ENCODE data around the gene TSPAN6. TPM values are rescaled to one million over a fixed set of nuclear protein-coding genes. Genes with fewer than 3 reads are reported as not detected.

Gene TSPAN6
- total and polyA plus RNA-seq, 4 donors, result 11.7 to 56.2 (median 16.3) TPM

GRCh38 chrX:100642290-100642689 lies 5.7 kb upstream of the TSPAN6 start:
- Histone ChIP-seq H3K27ac (ENCODE audit: low read depth in 1 of 2, low read length in 1 of 2) (no peak overlapping the region), H3K4me3 (no peak overlapping the region), H3K36me3 (ENCODE audit: control insufficient read depth in 4 of 4, insufficient read depth in 4 of 4, low read length in 4 of 4) (no peaks in the 10 kb centered on the region), H3K9me3 (ENCODE audit: control insufficient read depth in 4 of 4, insufficient read depth in 3 of 4, low read length in 3 of 4) (no peaks in the 10 kb centered on the region), H3K9ac (ENCODE audit: insufficient read depth in 1 of 2, low read length in 2 of 2) (no peak overlapping the region), H3K27me3 (ENCODE audit: control insufficient read depth in 3 of 3, insufficient read depth in 3 of 3, low read length in 2 of 3) (peaks cover 0 to 19% (median 17%) of the 10 kb centered on the region in 3 donors), H3K4me1 (ENCODE audit: control insufficient read depth in 5 of 5, insufficient read depth in 5 of 5, low read length in 5 of 5) (peaks cover 0 to 23% (median 2%) of the 10 kb centered on the region in 5 donors)
- WGBS, 2 donors, result 42 to 72% methylated on average over 3 of the region's 3 CpGs
- DNase-seq, result no peak
- no peak for ATAC-seq (ENCODE audit: insufficient read depth, low FRiP score)
- no peak for TF ChIP-seq CTCF (IDR thresholded peaks at IDR 0.05; ENCODE audit: control extremely low read depth, extremely low read depth)

- peak overlapping the region; percentile 37 for H3K4me3 ChIP-seq
- H3K4me1 ChIP-seq (ENCODE audit: control insufficient read depth in 5 of 5, insufficient read depth in 5 of 5, low read length in 5 of 5), result no peaks in the 10 kb centered on the region
- H3K36me3 ChIP-seq (ENCODE audit: control insufficient read depth in 4 of 4, insufficient read depth in 4 of 4, low read length in 4 of 4), result peaks cover 0 to 2% (median 0%) of the 10 kb centered on the region in 4 donors
- peak overlapping the region; percentile 89 for H3K9ac ChIP-seq (ENCODE audit: insufficient read depth in 1 of 2, low read length in 2 of 2)
- DNase-seq, result peak in 1 of 3 donors; percentile 42
- H3K27ac ChIP-seq (ENCODE audit: low read depth in 1 of 2, low read length in 1 of 2), result peak overlapping the region in 1 of 2 donors; percentile 59
- TF ChIP-seq CTCF (IDR thresholded peaks at IDR 0.05; ENCODE audit: control extremely low read depth, extremely low read depth), result no peak
- H3K27me3 ChIP-seq (ENCODE audit: control insufficient read depth in 3 of 3, insufficient read depth in 3 of 3, low read length in 2 of 3), result peaks cover 0 to 30% (median 18%) of the 10 kb centered on the region in 3 donors
- no peaks in the 10 kb centered on the region for H3K9me3 ChIP-seq (ENCODE audit: control insufficient read depth in 4 of 4, insufficient read depth in 3 of 4, low read length in 3 of 4)
- 40 to 63% methylated on average over 5 to 8 of the region's 8 CpGs for WGBS, 2 donors
- peak; percentile 41 for ATAC-seq (ENCODE audit: insufficient read depth, low FRiP score)
These were observed 651 bp downstream of the TSPAN6 start for GRCh38 chrX:100635989-100636320.

GRCh38 chrX:100635040-100635439 lies 1.6 kb downstream of the TSPAN6 start:
- H3K27ac ChIP-seq (ENCODE audit: low read depth in 1 of 2, low read length in 1 of 2), result no peak overlapping the region
- H3K4me3 ChIP-seq, result no peak overlapping the region
- H3K36me3 ChIP-seq (ENCODE audit: control insufficient read depth in 4 of 4, insufficient read depth in 4 of 4, low read length in 4 of 4), result peaks cover 0 to 7% (median 2%) of the 10 kb centered on the region in 4 donors
- H3K27me3 ChIP-seq (ENCODE audit: control insufficient read depth in 3 of 3, insufficient read depth in 3 of 3, low read length in 2 of 3), result peaks cover 0 to 37% (median 18%) of the 10 kb centered on the region in 3 donors
- 62 to 79% methylated on average over 5 of the region's 5 CpGs for WGBS, 2 donors
- H3K4me1 ChIP-seq (ENCODE audit: control insufficient read depth in 5 of 5, insufficient read depth in 5 of 5, low read length in 5 of 5), result no peaks in the 10 kb centered on the region
- DNase-seq (peak in 1 of 3 donors; percentile 6), ATAC-seq (ENCODE audit: insufficient read depth, low FRiP score) (no peak)
- H3K9me3 ChIP-seq (ENCODE audit: control insufficient read depth in 4 of 4, insufficient read depth in 3 of 4, low read length in 3 of 4), result no peaks in the 10 kb centered on the region
- H3K9ac ChIP-seq (ENCODE audit: insufficient read depth in 1 of 2, low read length in 2 of 2), result peak overlapping the region; percentile 89
- no peak for TF ChIP-seq CTCF (IDR thresholded peaks at IDR 0.05; ENCODE audit: control extremely low read depth, extremely low read depth)

- ATAC-seq (ENCODE audit: insufficient read depth, low FRiP score) (no peak), DNase-seq (no peak)
- H3K36me3 ChIP-seq (ENCODE audit: control insufficient read depth in 4 of 4, insufficient read depth in 4 of 4, low read length in 4 of 4), result peaks cover 0 to 7% (median 3%) of the 10 kb centered on the region in 4 donors
- H3K27me3 ChIP-seq (ENCODE audit: control insufficient read depth in 3 of 3, insufficient read depth in 3 of 3, low read length in 2 of 3), result peaks cover 0 to 13% (median 8%) of the 10 kb centered on the region in 3 donors
- whole genome bisulfite sequencing, 2 donors, result 49 to 59% methylated on average over 5 of the region's 5 CpGs
- H3K4me3 ChIP-seq, result no peak overlapping the region
- no peak for TF ChIP-seq CTCF (IDR thresholded peaks at IDR 0.05; ENCODE audit: control extremely low read depth, extremely low read depth)
- H3K4me1 ChIP-seq (ENCODE audit: control insufficient read depth in 5 of 5, insufficient read depth in 5 of 5, low read length in 5 of 5), result no peaks in the 10 kb centered on the region
- no peak overlapping the region for H3K27ac ChIP-seq (ENCODE audit: low read depth in 1 of 2, low read length in 1 of 2)
- no peak overlapping the region for H3K9ac ChIP-seq (ENCODE audit: insufficient read depth in 1 of 2, low read length in 2 of 2)
- H3K9me3 ChIP-seq (ENCODE audit: control insufficient read depth in 4 of 4, insufficient read depth in 3 of 4, low read length in 3 of 4), result peaks cover 0 to 2% (median 0%) of the 10 kb centered on the region in 4 donors
These were observed 10.6 kb downstream of the TSPAN6 start for GRCh38 chrX:100625985-100626491.

All from lung (tissue), 12 donors.